Small intestine (tissue), 7 donors: ENCODE data around the gene COL5A1. TPM values are rescaled to one million over a fixed set of nuclear protein-coding genes. Genes with fewer than 3 reads are reported as not detected.

ENCODE experiments used
- DNase-seq, 2 donors: peaks; one replicate each; pipeline versions ENCODE4 v3.0.0 to v3.0.0-alpha.2; 2013
- FAIRE-seq: peaks from 2 replicates; lab custom pipeline; 2012; peaks lifted over from hg19 to GRCh38; lab: Jason Lieb, UNC
- H3K27ac ChIP-seq, 3 donors: one replicate each; pipeline ENCODE4 v1.5.1; 2013; ENCODE audit warnings: low read length in 2 of 3, mild to moderate bottlenecking in 2 of 3, control low read depth in 1 of 3, inconsistent platforms in 1 of 3, low read depth in 1 of 3, moderate library complexity in 1 of 3
- H3K27me3 ChIP-seq, 3 donors: one replicate each; pipeline ENCODE4 v1.6.1; 2013; ENCODE audit warnings: low read length in 3 of 3, inconsistent platforms in 1 of 3; ENCODE audit not compliant: control insufficient read depth in 3 of 3, insufficient read depth in 3 of 3
- H3K36me3 ChIP-seq, 3 donors: one replicate each; pipeline ENCODE4 v1.6.1; 2013; ENCODE audit warnings: low read length in 3 of 3, inconsistent platforms in 1 of 3, low read depth in 1 of 3, mild to moderate bottlenecking in 1 of 3, moderate library complexity in 1 of 3; ENCODE audit not compliant: control insufficient read depth in 3 of 3, insufficient read depth in 2 of 3
- H3K4me1 ChIP-seq, 3 donors: one replicate each; pipeline ENCODE4 v1.6.1; 2013; ENCODE audit warnings: low read length in 2 of 3, inconsistent platforms in 1 of 3, low read depth in 1 of 3, mild to moderate bottlenecking in 1 of 3, moderate library complexity in 1 of 3; ENCODE audit not compliant: control insufficient read depth in 3 of 3, insufficient read depth in 2 of 3
- H3K4me3 ChIP-seq, 3 donors: one replicate each; pipeline ENCODE4 v1.5.1; 2013; ENCODE audit warnings: low read length in 3 of 3, control low read depth in 1 of 3, inconsistent platforms in 1 of 3, low read depth in 1 of 3, mild to moderate bottlenecking in 1 of 3, moderate library complexity in 1 of 3
- H3K9me3 ChIP-seq, 2 donors: one replicate each; pipeline ENCODE4 v1.6.1; 2013; ENCODE audit warnings: low read depth in 1 of 2, low read length in 1 of 2; ENCODE audit not compliant: control insufficient read depth in 2 of 2, insufficient read depth in 1 of 2
- WGBS, 3 donors: extraction: QIAGEN DNeasy Blood & Tissue Kit; methylation state at CpG; one replicate each; pipeline ENCODE4 v1.1.7; 2013; 5-methylcytosine and 5-hydroxymethylcytosine counted together
- polyA plus RNA-seq, 4 donors: library from polyadenylated mRNA; stranded (reverse) in 3 of 4; unstranded in 1 of 4; fragments of 200-250 nt in 3 of 4; fragments of 120-200 nt in 1 of 4; gene quantifications; one replicate each; pipeline versions ENCODE4 v1.2.1 to v1.2.3, GENCODE V29; 2013
- donor health status: healthy with polysubstance abuse.
- donor health status: control.
- donor health status: control.
- donor health status: Bipolar disorder and iron deficiency.
- donor health status: healthy.

The COL5A1 gene
- polyA plus RNA-seq, 4 donors = 0.22 to 54.0 (median 5.4) TPM

DNA sequence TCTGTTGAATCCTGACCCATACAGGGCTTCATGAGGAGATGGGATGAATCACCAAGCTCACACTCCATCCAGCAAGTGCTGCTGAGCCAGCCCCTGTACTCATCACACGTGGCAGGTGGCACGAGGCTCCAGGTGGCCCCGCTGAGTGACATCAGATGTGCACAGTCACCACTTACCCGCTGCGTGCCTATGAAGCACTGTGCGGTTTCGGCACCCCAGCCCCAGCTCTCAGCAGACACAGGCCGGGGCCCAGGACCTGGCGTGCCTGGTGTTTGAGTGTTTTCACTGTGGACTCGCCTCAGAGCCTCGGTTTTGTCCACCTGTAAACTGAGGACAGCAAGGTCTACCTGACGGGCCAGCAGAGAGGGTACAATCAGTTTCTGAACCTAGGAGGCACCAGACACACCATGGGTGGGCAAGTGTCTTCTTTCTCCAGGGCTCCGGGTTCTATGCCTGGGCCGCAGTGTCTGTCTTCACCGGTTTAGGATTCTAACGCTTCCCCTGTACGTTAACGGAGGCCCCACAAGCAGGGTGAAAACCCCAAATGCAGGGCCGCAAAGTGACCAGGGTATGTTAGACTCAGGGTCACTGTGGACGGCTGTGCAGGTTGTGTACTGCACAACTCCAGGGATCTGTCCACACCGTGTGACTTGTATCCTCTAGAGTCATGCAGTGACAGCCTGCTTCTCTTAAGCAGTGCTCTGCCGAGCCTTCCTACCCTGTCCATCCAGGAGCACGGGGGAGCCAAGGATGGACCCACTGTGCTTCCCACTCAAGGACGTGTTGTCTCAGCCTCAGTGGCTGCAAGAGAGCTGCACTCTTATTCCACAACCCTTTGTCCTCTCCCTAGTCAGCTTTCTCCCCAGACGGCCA lies 44.3 kb upstream of the COL5A1 start:
- FAIRE-seq = no peak
- no peak for DNase-seq
- peaks cover 0 to 4% of the 10 kb centered on the region in 2 donors for H3K9me3 ChIP-seq
- H3K4me1 ChIP-seq = peaks cover 0 to 2% (median 0%) of the 10 kb centered on the region in 3 donors
- H3K4me3 ChIP-seq = no peak overlapping the region
- no peaks in the 10 kb centered on the region for H3K36me3 ChIP-seq
- H3K27me3 ChIP-seq = no peaks in the 10 kb centered on the region
- 83 to 89% (median 87%) methylated on average over 25 of the region's 25 CpGs for WGBS, 3 donors
- H3K27ac ChIP-seq = no peak overlapping the region

DNA sequence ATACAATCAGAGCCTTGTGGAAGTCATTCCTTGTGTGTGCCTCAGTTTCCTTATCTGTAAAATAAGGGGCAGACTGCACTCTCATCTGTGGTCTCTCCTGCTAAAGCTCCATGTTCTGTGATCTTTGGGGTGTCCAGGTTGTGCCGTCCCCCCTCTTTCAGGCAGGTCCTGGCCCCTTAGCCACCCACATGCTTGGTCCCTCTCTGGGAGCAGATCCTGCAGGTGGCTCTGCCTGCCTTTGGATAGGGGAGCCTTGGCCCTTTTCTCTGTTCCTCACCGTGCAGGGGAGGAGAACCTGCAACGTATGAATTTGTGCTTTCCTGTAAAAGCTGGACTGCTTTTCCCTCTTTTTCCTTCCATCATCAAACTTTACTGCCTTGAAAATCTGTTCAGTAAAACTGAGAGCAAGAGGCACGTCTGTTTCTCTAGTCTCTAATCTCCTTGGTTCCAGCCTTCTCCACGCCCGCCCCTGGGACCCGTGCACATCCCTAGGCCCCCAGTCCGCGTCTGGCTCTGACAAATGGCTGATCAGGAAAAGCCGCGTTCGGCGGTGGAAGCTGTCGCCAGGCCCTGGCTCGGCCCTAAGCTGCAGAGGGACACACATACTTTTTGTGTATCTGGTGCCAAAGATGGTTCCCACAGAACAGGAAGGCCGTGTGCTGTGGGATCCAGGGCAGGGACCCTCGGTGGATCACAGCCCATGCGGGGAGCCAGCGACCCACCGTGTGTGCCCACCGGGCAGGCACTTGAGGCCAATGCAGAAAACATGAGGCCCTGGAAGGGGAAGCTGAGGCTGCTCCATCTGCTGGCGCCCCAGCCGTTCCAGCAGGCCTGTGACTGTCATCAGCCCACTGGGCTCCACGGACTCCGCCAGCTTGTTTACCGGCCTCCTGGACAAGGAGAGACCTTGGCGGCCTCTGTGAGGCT lies 43.4 kb upstream of the COL5A1 start:
- WGBS, 3 donors = 58 to 67% (median 62%) methylated on average over 27 of the region's 27 CpGs
- peaks cover 0 to 4% of the 10 kb centered on the region in 2 donors for H3K9me3 ChIP-seq
- no peaks in the 10 kb centered on the region for H3K36me3 ChIP-seq
- peaks cover 0 to 2% (median 0%) of the 10 kb centered on the region in 3 donors for H3K27me3 ChIP-seq
- DNase-seq (no peak), FAIRE-seq (no peak)
- peaks cover 0 to 4% (median 0%) of the 10 kb centered on the region in 3 donors for H3K4me1 ChIP-seq
- no peak overlapping the region for H3K27ac ChIP-seq
- H3K4me3 ChIP-seq = no peak overlapping the region

DNA sequence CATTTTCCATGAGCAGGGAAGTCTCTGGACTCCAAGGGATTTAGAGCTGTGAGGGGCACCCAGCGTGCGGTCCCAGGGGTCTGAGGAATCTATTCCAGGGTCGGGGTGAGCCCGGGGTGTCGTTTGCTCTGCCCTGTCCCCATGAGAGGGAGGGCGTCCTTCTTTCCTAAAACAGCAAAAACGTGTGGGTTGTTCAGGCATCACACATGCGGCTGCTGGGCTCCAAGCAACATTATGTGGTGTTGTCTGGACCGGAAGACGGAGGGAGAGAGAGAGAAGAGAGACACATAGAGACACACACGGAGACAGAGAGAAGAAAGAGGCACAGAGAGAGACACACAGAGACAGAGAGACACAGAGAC lies 42.7 kb upstream of the COL5A1 start:
- DNase-seq (no peak), FAIRE-seq (no peak)

DNA sequence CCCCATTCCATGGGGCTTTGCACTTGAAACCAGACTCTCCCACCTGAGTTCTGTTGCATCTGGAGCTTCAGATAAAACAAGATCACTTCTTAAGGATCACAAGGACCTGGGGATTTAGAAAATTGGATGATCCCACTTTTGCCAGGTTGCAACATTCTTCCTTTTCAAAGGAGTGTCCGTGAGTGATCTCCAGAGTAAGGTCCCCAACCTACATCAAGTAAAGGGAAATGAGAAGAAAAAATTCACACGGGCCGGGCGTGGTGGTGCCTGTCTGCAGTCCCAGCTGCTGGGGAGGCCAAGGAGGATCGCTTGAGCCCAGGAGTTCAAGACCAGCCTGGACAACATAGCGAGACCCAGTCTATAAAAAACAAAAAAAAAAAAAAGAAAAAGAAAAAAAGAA lies 41.2 kb upstream of the COL5A1 start:
- peaks cover 0 to 4% (median 0%) of the 10 kb centered on the region in 3 donors for H3K4me1 ChIP-seq
- H3K4me3 ChIP-seq = no peak overlapping the region
- peaks cover 0 to 4% of the 10 kb centered on the region in 2 donors for H3K9me3 ChIP-seq
- no peak for DNase-seq
- no peak for FAIRE-seq
- WGBS, 3 donors = 71 to 83% (median 80%) methylated on average over 6 of the region's 6 CpGs
- no peaks in the 10 kb centered on the region for H3K36me3 ChIP-seq
- H3K27ac ChIP-seq = no peak overlapping the region
- peaks cover 0 to 2% (median 0%) of the 10 kb centered on the region in 3 donors for H3K27me3 ChIP-seq

More for the DNA sequence above, 42.7 kb upstream of the COL5A1 start:
- Histone ChIP-seq H3K4me3 (no peak overlapping the region), H3K27me3 (peaks cover 0 to 2% (median 0%) of the 10 kb centered on the region in 3 donors), H3K27ac (no peak overlapping the region), H3K36me3 (no peaks in the 10 kb centered on the region), H3K9me3 (peaks cover 0 to 4% of the 10 kb centered on the region in 2 donors), H3K4me1 (peaks cover 0 to 4% (median 0%) of the 10 kb centered on the region in 3 donors)
- WGBS, 3 donors = 68 to 73% (median 72%) methylated on average over 11 of the region's 11 CpGs

DNA sequence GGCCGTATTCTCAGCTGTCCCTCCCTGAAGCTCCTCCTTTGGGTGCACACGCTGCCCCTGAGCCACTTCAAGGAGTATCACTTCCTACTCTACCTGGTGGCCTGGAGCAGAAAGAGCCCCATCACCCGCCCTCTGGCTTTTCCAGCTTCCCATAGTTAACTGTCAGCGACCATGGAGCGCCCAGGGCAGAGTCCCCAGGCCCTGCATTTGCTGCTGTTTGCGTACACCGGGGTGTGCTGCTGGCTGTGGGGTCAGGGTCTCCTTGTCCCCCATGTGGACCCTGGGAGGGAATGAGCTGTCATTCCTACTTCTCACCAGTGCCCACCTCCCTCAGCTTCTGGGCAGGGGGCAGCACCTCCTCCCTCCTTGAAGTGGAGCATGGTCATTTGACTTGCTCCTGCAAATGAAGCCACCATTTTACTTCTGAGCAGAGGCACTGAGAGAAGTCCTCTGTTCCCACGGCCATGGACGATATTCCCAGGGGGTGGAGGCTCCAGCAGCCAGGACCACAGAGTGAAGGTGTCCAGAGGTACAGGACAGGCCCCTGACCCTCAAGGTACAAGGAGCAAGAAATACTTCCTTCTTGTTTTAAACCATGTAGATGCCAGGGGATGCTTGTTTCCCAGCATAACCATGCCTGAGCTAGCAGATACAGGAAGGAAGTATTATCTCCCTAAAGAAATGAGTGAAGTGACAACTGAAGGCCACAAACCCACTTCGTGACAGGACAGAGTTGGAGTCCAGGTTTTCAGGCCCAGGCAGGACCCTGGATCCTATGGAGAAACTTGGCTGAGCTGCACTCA lies 40.6 kb upstream of the COL5A1 start:
- Histone ChIP-seq H3K36me3 (no peaks in the 10 kb centered on the region), H3K4me3 (no peak overlapping the region), H3K9me3 (peaks cover 0 to 4% of the 10 kb centered on the region in 2 donors), H3K27me3 (peaks cover 0 to 2% (median 0%) of the 10 kb centered on the region in 3 donors), H3K4me1 (peaks cover 0 to 4% (median 0%) of the 10 kb centered on the region in 3 donors), H3K27ac (no peak overlapping the region)
- 80 to 90% (median 83%) methylated on average over 10 of the region's 10 CpGs for WGBS, 3 donors
- DNase-seq (no peak), FAIRE-seq (no peak)

DNA sequence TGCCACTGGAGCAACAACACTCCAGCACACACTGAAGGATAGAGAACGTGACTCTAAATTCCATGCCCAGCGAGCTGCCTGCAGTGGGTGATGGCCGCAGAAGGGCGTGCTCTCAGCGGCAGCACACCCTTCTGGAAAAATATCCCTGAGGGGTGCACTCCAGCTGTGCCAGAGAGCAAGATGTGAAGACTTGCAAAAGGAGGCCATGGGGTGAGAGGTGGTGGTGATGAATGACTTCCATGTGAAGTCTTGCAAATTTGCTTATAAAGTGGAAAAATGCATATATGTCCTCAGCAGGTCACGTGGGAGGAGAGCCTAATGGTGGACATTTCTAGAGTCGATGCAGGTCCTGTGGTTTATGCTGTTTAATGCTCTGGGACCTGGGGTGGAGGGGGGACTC lies 39.8 kb upstream of the COL5A1 start:
- Histone ChIP-seq H3K36me3 (no peaks in the 10 kb centered on the region), H3K4me3 (no peak overlapping the region), H3K4me1 (peaks cover 0 to 4% (median 0%) of the 10 kb centered on the region in 3 donors), H3K27ac (no peak overlapping the region), H3K9me3 (peaks cover 0 to 4% of the 10 kb centered on the region in 2 donors), H3K27me3 (peaks cover 0 to 2% (median 0%) of the 10 kb centered on the region in 3 donors)
- no peak for FAIRE-seq
- WGBS, 3 donors = 92 to 97% (median 93%) methylated on average over 7 of the region's 7 CpGs
- no peak for DNase-seq

DNA sequence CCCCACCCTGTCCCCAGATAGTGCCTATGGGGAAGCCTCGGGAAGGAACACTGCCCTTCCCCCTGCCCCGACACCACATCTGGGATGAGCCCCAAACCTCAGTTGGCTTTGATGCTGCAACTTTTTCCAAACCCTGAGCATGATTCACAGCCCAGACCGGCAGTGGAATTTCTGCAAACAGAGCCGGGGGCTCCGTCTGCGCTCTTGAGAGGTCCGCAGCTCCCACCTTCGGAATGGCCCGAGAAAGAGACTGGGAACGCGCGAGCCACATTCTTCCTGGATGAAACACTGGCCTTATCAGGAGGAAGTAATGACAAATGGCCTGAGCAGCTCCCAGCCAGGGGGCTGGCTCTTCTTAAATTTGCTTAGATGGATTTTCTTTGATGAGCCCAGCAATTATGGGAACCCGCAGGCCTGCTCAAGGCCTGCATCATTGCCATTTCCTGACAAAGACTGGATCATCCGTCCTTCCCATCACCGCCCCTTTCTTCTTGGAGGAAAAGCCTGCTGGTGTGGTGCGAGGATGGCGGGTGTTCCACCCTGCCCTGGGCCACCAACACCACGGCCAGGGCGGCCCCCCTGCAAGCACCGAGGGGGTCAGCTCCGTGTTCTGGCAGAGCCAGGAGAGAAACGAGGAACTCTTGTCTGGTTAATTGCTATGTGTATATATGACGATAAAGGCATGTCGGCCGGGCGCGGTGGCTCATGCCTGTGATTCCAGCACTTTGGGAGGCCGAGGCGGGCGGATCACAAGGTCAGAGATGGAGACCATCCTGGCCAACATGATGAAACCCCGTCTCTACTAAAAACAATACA lies 38.8 kb upstream of the COL5A1 start:
- Histone ChIP-seq H3K27ac (peak overlapping the region in 1 of 3 donors; percentile 43), H3K4me3 (no peak overlapping the region), H3K9me3 (peaks cover 0 to 4% of the 10 kb centered on the region in 2 donors), H3K4me1 (peaks cover 0 to 4% (median 0%) of the 10 kb centered on the region in 3 donors), H3K27me3 (peaks cover 0 to 2% (median 0%) of the 10 kb centered on the region in 3 donors), H3K36me3 (no peaks in the 10 kb centered on the region)
- DNase-seq = peak in 1 of 2 donors; percentile 7
- WGBS, 3 donors = 60 to 66% (median 61%) methylated on average over 31 of the region's 31 CpGs
- no peak for FAIRE-seq
